Lower leg skin (tissue), 3 donors: ENCODE data around the gene GPC5.

Experiments used
- POLR2A ChIP-seq, 2 donors: fragments of 450-650 bp; IDR thresholded peaks; one replicate each; pipeline ENCODE4 v1.6.1; 2016 to 2017; ENCODE audit warnings: antibody characterized with exemption in 2 of 2, mild to moderate bottlenecking in 1 of 2, moderate library complexity in 1 of 2
- TF ChIP-seq, protein P1 (sequence below), 3 donors: fragments of 450-650 bp; IDR thresholded peaks; one replicate each; pipeline ENCODE4 v1.5.1; 2016; ENCODE audit warnings: antibody characterized with exemption in 3 of 3, mild to moderate bottlenecking in 3 of 3, moderate library complexity in 2 of 3

DNA sequence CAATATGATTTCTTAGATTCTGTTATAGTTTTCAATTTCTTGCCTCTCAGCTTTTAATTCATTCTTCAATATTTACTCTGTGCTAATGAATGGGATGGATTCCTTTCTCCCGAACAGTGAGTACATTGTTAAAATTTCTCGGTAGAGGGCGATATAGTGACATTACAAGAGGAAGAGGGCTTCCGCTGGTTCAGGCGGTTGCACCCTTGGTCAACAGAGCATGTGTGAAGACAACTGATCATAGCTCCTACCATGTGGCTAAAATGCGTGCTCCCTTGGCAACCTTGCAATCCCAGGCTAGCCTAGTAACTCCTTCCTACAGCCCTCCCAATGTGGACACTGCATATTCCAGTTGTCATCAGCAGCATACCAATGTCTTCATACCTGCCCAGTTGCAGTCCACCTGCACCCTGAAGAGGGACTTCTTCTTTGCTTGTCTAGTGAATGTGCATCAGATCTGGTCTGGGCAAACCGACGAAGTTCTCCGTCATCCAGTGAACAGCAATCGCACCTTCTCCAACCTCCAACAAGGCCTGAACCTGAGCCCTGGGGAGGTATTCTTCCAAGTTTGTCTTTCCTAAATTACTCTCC lies 1175.1 kb downstream of the GPC5 start:
- TF ChIP-seq, protein P1, sequence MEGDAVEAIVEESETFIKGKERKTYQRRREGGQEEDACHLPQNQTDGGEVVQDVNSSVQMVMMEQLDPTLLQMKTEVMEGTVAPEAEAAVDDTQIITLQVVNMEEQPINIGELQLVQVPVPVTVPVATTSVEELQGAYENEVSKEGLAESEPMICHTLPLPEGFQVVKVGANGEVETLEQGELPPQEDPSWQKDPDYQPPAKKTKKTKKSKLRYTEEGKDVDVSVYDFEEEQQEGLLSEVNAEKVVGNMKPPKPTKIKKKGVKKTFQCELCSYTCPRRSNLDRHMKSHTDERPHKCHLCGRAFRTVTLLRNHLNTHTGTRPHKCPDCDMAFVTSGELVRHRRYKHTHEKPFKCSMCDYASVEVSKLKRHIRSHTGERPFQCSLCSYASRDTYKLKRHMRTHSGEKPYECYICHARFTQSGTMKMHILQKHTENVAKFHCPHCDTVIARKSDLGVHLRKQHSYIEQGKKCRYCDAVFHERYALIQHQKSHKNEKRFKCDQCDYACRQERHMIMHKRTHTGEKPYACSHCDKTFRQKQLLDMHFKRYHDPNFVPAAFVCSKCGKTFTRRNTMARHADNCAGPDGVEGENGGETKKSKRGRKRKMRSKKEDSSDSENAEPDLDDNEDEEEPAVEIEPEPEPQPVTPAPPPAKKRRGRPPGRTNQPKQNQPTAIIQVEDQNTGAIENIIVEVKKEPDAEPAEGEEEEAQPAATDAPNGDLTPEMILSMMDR (IDR thresholded peaks at IDR 0.05), result no peak
- TF ChIP-seq POLR2A (IDR thresholded peaks at IDR 0.05), result no peak
